NT2/D1 (cell line): ENCODE measurements around the gene CYP46A1.

Experiments used
- YY1 ChIP-seq: IDR thresholded peaks from 2 replicates; pipeline ENCODE4 v1.6.1; 2011; ENCODE audit not compliant: insufficient read length, insufficient read depth
- ZNF274 ChIP-seq: IDR thresholded peaks from 2 replicates; pipeline ENCODE4 v1.6.1; 2011; ENCODE audit warnings: mild to moderate bottlenecking, low read depth, low read length

DNA sequence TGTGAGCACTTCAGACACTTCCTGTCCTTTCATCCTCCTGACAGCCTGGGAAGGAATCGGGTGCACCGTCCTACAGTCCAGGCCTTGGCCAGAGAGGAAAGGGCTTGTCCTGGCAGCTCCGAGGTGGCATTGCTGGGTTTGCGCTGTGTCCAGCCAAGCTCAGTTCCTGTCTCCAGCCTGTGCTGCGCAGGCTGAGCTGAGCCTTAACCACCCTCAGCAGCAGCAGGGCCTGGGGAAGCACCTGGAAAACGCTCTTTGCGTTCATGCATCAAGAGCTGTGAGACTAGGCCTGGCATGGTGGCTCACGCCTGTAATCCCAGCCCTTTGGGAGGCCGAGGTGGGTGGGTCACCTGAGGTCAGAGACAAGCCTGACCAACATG is 75.4 kb downstream of the CYP46A1 start:
- TF ChIP-seq YY1 = no peak
- no peak for TF ChIP-seq ZNF274
